ENCODE data around the gene NDP.

DNA sequence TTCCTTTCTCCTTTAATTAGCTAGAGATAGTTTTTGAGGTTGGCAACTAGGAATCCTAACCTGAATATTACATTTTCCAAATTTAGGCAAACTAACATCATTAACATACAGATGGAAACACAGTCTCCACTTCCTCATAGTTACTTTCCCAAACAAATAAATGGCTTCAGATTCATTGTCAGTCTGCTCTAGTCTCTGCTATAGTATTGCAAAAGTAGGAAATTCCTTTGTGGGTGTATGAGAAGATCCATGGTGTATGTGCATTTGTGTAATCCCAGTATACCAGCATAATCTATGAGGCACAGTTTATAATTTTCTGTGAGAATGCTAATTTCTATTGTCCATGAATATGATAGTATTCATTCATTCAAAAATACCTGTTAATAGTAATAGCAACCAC lies 3.0 kb upstream of the NDP start:
- TF ChIP-seq EZH2 (IDR thresholded peaks at IDR 0.05; ENCODE audit: borderline replicate concordance, low read length), result no peak
- TF ChIP-seq, protein P1, sequence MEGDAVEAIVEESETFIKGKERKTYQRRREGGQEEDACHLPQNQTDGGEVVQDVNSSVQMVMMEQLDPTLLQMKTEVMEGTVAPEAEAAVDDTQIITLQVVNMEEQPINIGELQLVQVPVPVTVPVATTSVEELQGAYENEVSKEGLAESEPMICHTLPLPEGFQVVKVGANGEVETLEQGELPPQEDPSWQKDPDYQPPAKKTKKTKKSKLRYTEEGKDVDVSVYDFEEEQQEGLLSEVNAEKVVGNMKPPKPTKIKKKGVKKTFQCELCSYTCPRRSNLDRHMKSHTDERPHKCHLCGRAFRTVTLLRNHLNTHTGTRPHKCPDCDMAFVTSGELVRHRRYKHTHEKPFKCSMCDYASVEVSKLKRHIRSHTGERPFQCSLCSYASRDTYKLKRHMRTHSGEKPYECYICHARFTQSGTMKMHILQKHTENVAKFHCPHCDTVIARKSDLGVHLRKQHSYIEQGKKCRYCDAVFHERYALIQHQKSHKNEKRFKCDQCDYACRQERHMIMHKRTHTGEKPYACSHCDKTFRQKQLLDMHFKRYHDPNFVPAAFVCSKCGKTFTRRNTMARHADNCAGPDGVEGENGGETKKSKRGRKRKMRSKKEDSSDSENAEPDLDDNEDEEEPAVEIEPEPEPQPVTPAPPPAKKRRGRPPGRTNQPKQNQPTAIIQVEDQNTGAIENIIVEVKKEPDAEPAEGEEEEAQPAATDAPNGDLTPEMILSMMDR (IDR thresholded peaks at IDR 0.05; ENCODE audit: low read length), result no peak
